Erythroblast (primary cell): ENCODE results near the gene PLP2.

Experiments used
- GATA1 ChIP-seq: IDR thresholded peaks from 2 replicates; pipeline ENCODE4 v1.6.1; 2011; ENCODE audit warnings: low read depth, mild to moderate bottlenecking, control low read depth, low read length, moderate library complexity
- POLR2A ChIP-seq: IDR thresholded peaks from 2 replicates; pipeline ENCODE4 v1.6.1; 2011; ENCODE audit warnings: mild to moderate bottlenecking, low read length

DNA sequence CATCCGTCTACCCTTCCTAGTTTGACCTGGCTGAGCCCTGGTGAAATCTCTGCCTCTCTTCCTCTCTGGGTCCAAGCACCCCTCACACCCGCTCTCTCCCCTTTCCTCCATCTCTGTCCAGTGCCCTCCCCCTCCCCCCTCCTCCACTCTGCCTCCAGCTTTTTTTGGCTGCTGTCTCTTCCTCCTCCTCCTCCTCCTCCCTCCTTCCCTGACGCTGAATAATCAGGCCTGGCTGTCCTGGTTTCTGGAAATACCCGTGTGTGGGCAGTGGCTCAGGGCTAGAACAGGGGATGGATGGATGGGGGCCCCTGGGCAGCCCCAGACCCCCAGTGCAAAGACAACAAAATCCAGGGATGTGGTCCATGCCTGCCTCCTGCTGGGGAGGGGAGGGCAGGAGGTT, 33.0 kb downstream of the PLP2 start:
- TF ChIP-seq POLR2A (no peak), GATA1 (no peak)
